Parathyroid adenoma (tissue), 2 donors: ENCODE data around the gene PCDH15.

Source experiments
- H2AFZ ChIP-seq: fragments of 300-600 bp; sonication (generic); one replicate; pipeline ENCODE4 v1.7.0; 2017; ENCODE audit warnings: antibody characterized with exemption, mild to moderate bottlenecking
- H3K27ac ChIP-seq: fragments of 300-600 bp; sonication (generic); one replicate; pipeline ENCODE4 v1.7.0; 2017
- H3K27me3 ChIP-seq: fragments of 300-600 bp; sonication (generic); one replicate; pipeline ENCODE4 v1.7.0; 2017; ENCODE audit warnings: low read length; ENCODE audit not compliant: control insufficient read depth, insufficient read depth
- H3K36me3 ChIP-seq: fragments of 300-600 bp; sonication (generic); one replicate; pipeline ENCODE4 v1.7.0; 2017; ENCODE audit warnings: low read length; ENCODE audit not compliant: control insufficient read depth, insufficient read depth
- H3K4me1 ChIP-seq: fragments of 300-600 bp; sonication (generic); one replicate; pipeline ENCODE4 v1.7.0; 2017; ENCODE audit warnings: control low read depth
- H3K4me2 ChIP-seq: fragments of 300-600 bp; sonication (generic); one replicate; pipeline ENCODE4 v1.7.0; 2017; ENCODE audit warnings: low read length
- H3K4me3 ChIP-seq: fragments of 300-600 bp; sonication (generic); one replicate; pipeline ENCODE4 v1.7.0; 2017; ENCODE audit warnings: low read depth, low read length
- H3K79me2 ChIP-seq: fragments of 300-600 bp; sonication (generic); one replicate; pipeline ENCODE4 v1.7.0; 2017; ENCODE audit warnings: control low read depth
- H3K9ac ChIP-seq: fragments of 300-600 bp; sonication (generic); one replicate; pipeline ENCODE4 v1.7.0; 2017; ENCODE audit warnings: mild to moderate bottlenecking
- H3K9me3 ChIP-seq: fragments of 300-600 bp; sonication (generic); one replicate; pipeline ENCODE4 v1.7.0; 2017; ENCODE audit warnings: low read length; ENCODE audit not compliant: control insufficient read depth
- CTCF ChIP-seq: fragments of 300-600 bp; sonication (generic); IDR thresholded peaks from one replicate; pipeline ENCODE4 v1.7.0; 2017; ENCODE audit warnings: antibody characterized with exemption, mild to moderate bottlenecking
- donor health status: primary hyperparathyroidism.

PCDH15 gene

GRCh38 chr10:54622017-54622416 lies 179.0 kb downstream of the PCDH15 start:
- no peaks in the 10 kb centered on the region for H3K9me3 ChIP-seq
- H3K9ac ChIP-seq, result no peak overlapping the region
- TF ChIP-seq CTCF, result no peak
- H3K27ac ChIP-seq, result no peak overlapping the region
- no peak overlapping the region for H2AFZ ChIP-seq
- H3K79me2 ChIP-seq, result no peaks in the 10 kb centered on the region
- H3K4me2 ChIP-seq, result no peak overlapping the region
- no peaks in the 10 kb centered on the region for H3K27me3 ChIP-seq
- no peaks in the 10 kb centered on the region for H3K36me3 ChIP-seq
- no peaks in the 10 kb centered on the region for H3K4me1 ChIP-seq
- H3K4me3 ChIP-seq, result no peak overlapping the region

GRCh38 chr10:54620352-54620751 lies 180.7 kb downstream of the PCDH15 start:
- no peak overlapping the region for H2AFZ ChIP-seq
- H3K9me3 ChIP-seq, result no peaks in the 10 kb centered on the region
- H3K4me2 ChIP-seq, result no peak overlapping the region
- H3K4me3 ChIP-seq, result no peak overlapping the region
- no peak overlapping the region for H3K27ac ChIP-seq
- no peaks in the 10 kb centered on the region for H3K36me3 ChIP-seq
- TF ChIP-seq CTCF, result no peak
- no peaks in the 10 kb centered on the region for H3K79me2 ChIP-seq
- H3K9ac ChIP-seq, result no peak overlapping the region
- no peaks in the 10 kb centered on the region for H3K4me1 ChIP-seq
- H3K27me3 ChIP-seq, result no peaks in the 10 kb centered on the region

GRCh38 chr10:54614072-54614471 lies 187.0 kb downstream of the PCDH15 start:
- H2AFZ ChIP-seq, result no peak overlapping the region
- no peak overlapping the region for H3K4me2 ChIP-seq
- H3K9ac ChIP-seq, result no peak overlapping the region
- no peak overlapping the region for H3K4me3 ChIP-seq
- H3K27me3 ChIP-seq, result no peaks in the 10 kb centered on the region
- no peaks in the 10 kb centered on the region for H3K4me1 ChIP-seq
- H3K36me3 ChIP-seq, result no peaks in the 10 kb centered on the region
- no peak overlapping the region for H3K27ac ChIP-seq
- no peaks in the 10 kb centered on the region for H3K79me2 ChIP-seq
- no peak for TF ChIP-seq CTCF
- no peaks in the 10 kb centered on the region for H3K9me3 ChIP-seq

- H3K4me1 ChIP-seq, result no peaks in the 10 kb centered on the region
Measured at GRCh38 chr10:54613162-54613561, 187.9 kb downstream of the PCDH15 start.

More at GRCh38 chr10:54613162-54613561, 187.9 kb downstream of the PCDH15 start:
- H3K4me3 ChIP-seq, result no peak overlapping the region
- H3K27ac ChIP-seq, result no peak overlapping the region
- H3K9me3 ChIP-seq, result no peaks in the 10 kb centered on the region
- no peaks in the 10 kb centered on the region for H3K36me3 ChIP-seq
- H3K27me3 ChIP-seq, result no peaks in the 10 kb centered on the region
- H2AFZ ChIP-seq, result no peak overlapping the region
- no peak for TF ChIP-seq CTCF
- no peak overlapping the region for H3K4me2 ChIP-seq
- no peaks in the 10 kb centered on the region for H3K79me2 ChIP-seq
- H3K9ac ChIP-seq, result no peak overlapping the region
